Measurements from ENCODE around the gene PXDC1.

DNA sequence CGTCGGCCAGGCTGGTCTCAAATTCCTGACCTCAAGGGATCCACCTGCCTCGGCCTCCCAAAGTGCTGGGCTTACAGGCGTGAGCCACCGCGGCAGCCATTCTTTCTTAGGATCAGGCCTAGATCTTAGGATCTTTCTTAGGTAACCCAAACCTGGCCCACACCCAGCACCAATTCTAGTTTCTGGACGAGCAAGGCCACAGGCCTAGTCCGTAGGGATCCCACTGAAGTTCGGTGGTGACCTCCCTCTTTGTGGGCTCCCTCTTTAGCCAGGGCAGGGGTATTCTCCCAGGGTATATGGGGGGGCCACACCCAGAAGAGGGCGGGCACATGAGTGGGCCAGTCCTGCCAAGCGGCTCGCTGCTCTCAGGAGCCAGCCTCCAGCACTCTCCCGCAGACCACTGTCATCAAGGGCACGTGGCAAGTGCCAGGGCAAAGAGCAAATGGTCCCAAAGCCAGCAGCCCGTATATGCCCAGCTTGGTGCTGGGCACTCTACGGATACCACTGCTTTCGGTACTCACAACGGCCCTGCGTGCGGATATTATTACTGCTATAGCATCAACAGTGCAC lies 6.5 kb downstream of the PXDC1 start:
- TF ChIP-seq POLR2AphosphoS5 (IDR thresholded peaks at IDR 0.05; ENCODE audit: low read depth, low read length), result no peak
- no peak for TF ChIP-seq TAF1 (IDR thresholded peaks at IDR 0.05; ENCODE audit: borderline replicate concordance, insufficient read depth, low read length)
- TF ChIP-seq SIN3A (IDR thresholded peaks at IDR 0.05; ENCODE audit: borderline replicate concordance, insufficient read depth, low read length), result no peak
- no peak for TF ChIP-seq FOXP2 (optimal IDR thresholded peaks at IDR 0.05; ENCODE audit: borderline replicate concordance, extremely low read depth, extremely low read length, insufficient read depth)

Data from PFSK-1 (cell line).